Right ventricle myocardium superior (tissue), 1 donor: ENCODE measurements around the gene IDUA. TPM values are rescaled to one million over a fixed set of nuclear protein-coding genes. Genes with fewer than 3 reads are reported as not detected.
A peak's percentile ranks its signal among the peaks of the same experiment; 100 is the strongest.
"Not testable (repeated sequence)": the region's sequence is repeated elsewhere in the genome, so short reads cannot be mapped to it uniquely, and the experiment has no call there.

Source experiments
- ATAC-seq: fragments of 200-7000 bp; cut with Tn5 transposase; one replicate; pipeline ENCODE4 v1.9.1; 2020; ENCODE audit warnings: mild to moderate bottlenecking; ENCODE audit not compliant: poor library complexity
- DNase-seq: peaks from one replicate; pipeline ENCODE4 v3.0.0-alpha.2; 2020
- intact Hi-C: fragments of 100-400 bp; cut with DNase I; formaldehyde crosslinking; loops from one replicate; pipeline ENCODE4 v1.11.2; 2022
- total RNA-seq: library from RNA; stranded (reverse); fragmentation: NEBNext Ultra II Directional; extraction: Animal tissue kit (Norgen Biotek cat#: 25700); gene quantifications from one replicate; pipeline ENCODE4 v1.2.1, GENCODE V29; 2021
- donor health status: DM: no; HTN: yes; CAD: no; lungs with severe emphysema.

The IDUA gene
- total RNA-seq, 1 donor from 2014 or later = 8.4 TPM

GRCh38 chr4:1047976-1048772 lies 61.3 kb downstream of the IDUA start:
- ATAC-seq (no peak), DNase-seq (peak; percentile 35)
- intact Hi-C loops = no loop called here

DNA sequence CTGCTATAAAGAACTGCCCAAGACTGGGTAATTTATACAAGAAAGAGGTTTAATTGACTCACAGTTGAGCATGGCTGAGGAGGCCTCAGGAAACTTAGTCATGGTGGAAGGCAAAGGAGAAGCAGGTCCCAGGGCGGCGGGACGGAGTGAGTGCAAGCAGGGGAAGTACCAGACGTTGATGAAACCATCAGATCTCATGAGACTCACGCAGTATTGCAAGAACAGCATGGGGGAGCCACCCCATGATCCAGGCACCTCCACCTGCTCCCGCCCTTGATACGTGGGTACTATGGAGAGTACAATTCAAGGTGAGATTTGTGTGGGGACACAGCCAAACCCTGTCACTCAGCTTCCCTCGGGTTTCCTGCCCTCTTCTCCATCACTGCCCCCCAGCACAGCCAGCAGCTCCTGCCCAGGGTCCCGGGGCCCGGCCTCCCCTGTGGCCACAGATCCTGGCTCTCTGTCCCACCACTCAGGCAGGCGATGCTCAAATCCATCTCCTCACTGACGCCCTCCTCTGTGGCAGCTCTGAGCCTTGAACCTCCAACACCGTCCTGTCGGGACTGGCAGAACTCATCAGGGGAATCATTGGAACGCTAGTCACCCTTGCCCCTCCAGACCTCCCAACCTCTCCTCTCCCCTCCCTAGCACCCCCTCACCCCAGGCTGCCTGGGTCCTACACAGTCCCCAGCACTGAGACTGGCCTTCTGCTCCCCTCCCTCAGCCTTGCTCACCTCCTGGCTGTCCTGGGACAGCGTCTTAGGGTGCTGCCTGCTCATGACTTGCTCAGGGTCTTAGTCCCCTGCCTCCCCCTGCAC lies 62.1 kb downstream of the IDUA start:
- DNase-seq (no peak), ATAC-seq (no peak)
- intact Hi-C loops = no loop called here

GRCh38 chr4:1049591-1049905 lies 62.7 kb downstream of the IDUA start:
- intact Hi-C loops = no loop called here
- no peak for ATAC-seq
- DNase-seq = peak; percentile 38

GRCh38 chr4:1050486-1051213 lies 63.8 kb downstream of the IDUA start:
- intact Hi-C loops = no loop called here
- DNase-seq = no peak
- ATAC-seq = no peak

DNA sequence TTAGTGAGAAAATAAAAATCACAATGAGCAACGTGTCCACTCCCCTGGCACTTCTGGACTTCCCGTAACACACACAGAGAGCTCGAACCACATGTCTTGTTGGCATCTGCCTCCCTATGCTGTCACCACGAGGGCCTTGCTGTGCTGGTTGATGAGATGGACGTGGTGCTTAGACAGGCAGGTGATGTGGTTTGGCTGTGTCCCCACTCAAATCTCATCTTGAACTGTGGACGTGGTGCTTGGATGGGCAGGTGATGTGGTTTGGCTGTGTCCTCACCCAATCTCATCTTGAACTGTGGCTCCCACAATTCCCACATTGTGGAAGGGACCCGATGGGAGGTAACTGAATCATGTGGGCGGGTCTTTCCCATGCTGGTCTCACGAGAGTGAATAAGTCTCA lies 64.6 kb downstream of the IDUA start:
- DNase-seq (no peak), ATAC-seq (no peak)
- intact Hi-C loops = no loop called here

- no peak for ATAC-seq
- DNase-seq = no peak
These were observed 65.4 kb downstream of the IDUA start for GRCh38 chr4:1052231-1052671.

GRCh38 chr4:1053080-1053661 lies 66.3 kb downstream of the IDUA start:
- intact Hi-C loops = no loop called here
- DNase-seq (no peak), ATAC-seq (peak; percentile 30)

More at GRCh38 chr4:1052231-1052671, 65.4 kb downstream of the IDUA start:
- intact Hi-C loops = no loop called here

GRCh38 chr4:1053891-1054290 lies 67.0 kb downstream of the IDUA start:
- intact Hi-C loops, ATAC-seq, DNase-seq: not testable (repeated sequence)

Other genes with a start within 250 kb of the IDUA start
- 4.3 TPM for gene CPLX1, start 160.9 kb upstream of the IDUA start, total RNA-seq
- 27.9 TPM for gene GAK, start 54.7 kb upstream of the IDUA start, total RNA-seq
- 14.9 TPM for gene TMEM175, start 54.6 kb upstream of the IDUA start, total RNA-seq
- 3.3 TPM for gene DGKQ, start 13.5 kb upstream of the IDUA start, total RNA-seq
- 0.19 TPM for gene SLC26A1, start 6.4 kb downstream of the IDUA start, total RNA-seq
- gene FGFRL1, start 24.6 kb downstream of the IDUA start, total RNA-seq = 22.2 TPM
- gene RNF212, start 126.5 kb downstream of the IDUA start, total RNA-seq = 0.30 TPM
- gene SPON2, start 185.5 kb downstream of the IDUA start, total RNA-seq = 15.6 TPM